Measurements from ENCODE around the gene SSBP4.

Gene SSBP4

DNA sequence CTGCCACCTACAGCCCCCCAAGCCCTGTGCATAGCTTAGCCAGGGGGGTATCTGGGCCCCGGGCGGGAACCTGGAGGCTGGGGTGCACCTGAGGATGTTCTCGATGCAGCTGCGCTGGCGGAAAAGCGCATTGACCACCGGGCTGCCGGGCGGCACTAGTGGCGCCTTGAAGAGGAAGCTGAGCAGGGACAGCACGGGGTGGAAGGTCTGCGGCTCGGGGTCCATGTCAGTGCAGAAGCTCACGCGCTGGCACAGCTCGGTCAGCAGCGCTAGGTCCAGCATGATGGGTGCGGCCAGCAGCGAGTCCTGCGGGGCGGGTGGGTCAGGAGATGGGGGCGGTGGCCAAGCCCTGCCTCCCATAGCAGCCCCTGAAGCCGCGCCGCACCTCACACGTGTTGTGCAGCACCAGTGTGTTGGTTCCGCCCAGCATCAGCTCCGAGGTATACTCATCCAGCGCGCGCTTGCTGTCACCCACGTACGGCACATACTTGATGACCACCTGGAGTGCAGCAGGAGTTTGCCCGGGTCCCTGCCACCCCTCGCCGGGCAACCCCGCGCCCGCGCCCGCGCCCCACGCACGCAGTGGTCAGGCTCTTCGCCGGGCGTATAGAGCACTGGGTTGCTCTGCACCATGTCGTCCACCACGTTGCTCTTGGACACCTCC, 16.1 kb downstream of the SSBP4 start:
- TF ChIP-seq, protein P1, sequence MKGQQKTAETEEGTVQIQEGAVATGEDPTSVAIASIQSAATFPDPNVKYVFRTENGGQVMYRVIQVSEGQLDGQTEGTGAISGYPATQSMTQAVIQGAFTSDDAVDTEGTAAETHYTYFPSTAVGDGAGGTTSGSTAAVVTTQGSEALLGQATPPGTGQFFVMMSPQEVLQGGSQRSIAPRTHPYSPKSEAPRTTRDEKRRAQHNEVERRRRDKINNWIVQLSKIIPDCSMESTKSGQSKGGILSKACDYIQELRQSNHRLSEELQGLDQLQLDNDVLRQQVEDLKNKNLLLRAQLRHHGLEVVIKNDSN (IDR thresholded peaks at IDR 0.05): no peak
- TF ChIP-seq YY1 (IDR thresholded peaks at IDR 0.05; ENCODE audit: low read depth) (no peak), EGR1 (IDR thresholded peaks at IDR 0.05) (no peak), CEBPB (IDR thresholded peaks at IDR 0.05) (no peak), TEAD4 (IDR thresholded peaks at IDR 0.05) (no peak), CREB1 (IDR thresholded peaks at IDR 0.05; ENCODE audit: low read depth) (no peak)

DNA sequence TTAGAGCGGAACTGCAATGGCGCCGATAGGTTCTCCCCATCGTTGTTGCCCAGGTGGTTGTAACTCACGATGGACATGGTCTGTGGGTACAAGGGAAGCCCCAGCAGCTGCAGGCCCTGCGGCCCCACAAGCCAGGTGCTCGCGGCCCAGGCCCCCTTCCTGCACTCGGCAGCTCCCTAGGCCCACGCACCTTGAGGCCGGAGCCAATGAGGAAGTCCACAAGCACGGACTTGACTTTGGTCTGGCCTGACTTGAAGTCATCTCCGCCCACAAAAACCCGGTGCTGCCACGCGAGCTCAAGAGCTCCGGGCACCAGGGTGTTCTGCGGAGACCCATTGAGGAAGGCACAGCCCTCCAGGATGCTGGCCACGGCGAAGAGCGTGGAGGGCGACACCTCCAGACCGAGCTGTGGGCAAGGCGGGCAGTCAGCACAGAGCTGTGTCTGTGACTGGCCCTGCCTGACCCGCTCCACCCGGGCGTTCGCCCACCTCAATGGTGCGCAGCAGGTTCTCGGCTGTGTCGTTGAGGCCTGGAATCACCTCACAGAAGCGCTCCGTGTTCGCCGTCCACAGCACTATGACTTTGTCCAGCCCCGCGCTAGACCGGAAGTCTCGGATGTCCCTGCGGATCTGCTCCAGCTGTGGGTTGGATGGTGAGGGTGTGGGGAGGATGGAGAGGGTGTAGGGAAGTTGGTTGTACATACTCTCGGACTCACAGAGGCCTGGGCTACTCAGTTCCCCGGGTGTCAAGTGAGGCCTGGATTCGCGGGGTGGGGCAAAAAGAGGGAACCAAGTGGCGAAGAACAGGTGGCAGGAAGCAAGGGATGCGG, 16.9 kb downstream of the SSBP4 start:
- TF ChIP-seq, protein P2, sequence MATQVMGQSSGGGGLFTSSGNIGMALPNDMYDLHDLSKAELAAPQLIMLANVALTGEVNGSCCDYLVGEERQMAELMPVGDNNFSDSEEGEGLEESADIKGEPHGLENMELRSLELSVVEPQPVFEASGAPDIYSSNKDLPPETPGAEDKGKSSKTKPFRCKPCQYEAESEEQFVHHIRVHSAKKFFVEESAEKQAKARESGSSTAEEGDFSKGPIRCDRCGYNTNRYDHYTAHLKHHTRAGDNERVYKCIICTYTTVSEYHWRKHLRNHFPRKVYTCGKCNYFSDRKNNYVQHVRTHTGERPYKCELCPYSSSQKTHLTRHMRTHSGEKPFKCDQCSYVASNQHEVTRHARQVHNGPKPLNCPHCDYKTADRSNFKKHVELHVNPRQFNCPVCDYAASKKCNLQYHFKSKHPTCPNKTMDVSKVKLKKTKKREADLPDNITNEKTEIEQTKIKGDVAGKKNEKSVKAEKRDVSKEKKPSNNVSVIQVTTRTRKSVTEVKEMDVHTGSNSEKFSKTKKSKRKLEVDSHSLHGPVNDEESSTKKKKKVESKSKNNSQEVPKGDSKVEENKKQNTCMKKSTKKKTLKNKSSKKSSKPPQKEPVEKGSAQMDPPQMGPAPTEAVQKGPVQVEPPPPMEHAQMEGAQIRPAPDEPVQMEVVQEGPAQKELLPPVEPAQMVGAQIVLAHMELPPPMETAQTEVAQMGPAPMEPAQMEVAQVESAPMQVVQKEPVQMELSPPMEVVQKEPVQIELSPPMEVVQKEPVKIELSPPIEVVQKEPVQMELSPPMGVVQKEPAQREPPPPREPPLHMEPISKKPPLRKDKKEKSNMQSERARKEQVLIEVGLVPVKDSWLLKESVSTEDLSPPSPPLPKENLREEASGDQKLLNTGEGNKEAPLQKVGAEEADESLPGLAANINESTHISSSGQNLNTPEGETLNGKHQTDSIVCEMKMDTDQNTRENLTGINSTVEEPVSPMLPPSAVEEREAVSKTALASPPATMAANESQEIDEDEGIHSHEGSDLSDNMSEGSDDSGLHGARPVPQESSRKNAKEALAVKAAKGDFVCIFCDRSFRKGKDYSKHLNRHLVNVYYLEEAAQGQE (IDR thresholded peaks at IDR 0.05; ENCODE audit: low read depth): no peak
- no peak for TF ChIP-seq TCF12 (IDR thresholded peaks at IDR 0.05; ENCODE audit: low read depth)
- TF ChIP-seq FOXM1 (IDR thresholded peaks at IDR 0.05; ENCODE audit: borderline replicate concordance, low read depth): no peak
- TF ChIP-seq, protein P3, sequence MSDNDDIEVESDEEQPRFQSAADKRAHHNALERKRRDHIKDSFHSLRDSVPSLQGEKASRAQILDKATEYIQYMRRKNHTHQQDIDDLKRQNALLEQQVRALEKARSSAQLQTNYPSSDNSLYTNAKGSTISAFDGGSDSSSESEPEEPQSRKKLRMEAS (IDR thresholded peaks at IDR 0.05): no peak
- TF ChIP-seq RAD21 (IDR thresholded peaks at IDR 0.05; ENCODE audit: low read depth): no peak
- no peak for TF ChIP-seq EGR1 (IDR thresholded peaks at IDR 0.05)
- TF ChIP-seq CREB1 (IDR thresholded peaks at IDR 0.05; ENCODE audit: low read depth): no peak
- no peak for TF ChIP-seq EP300 (IDR thresholded peaks at IDR 0.05; ENCODE audit: borderline replicate concordance)
- TF ChIP-seq, protein P1 (IDR thresholded peaks at IDR 0.05): no peak
- TF ChIP-seq TEAD4 (IDR thresholded peaks at IDR 0.05): no peak

DNA sequence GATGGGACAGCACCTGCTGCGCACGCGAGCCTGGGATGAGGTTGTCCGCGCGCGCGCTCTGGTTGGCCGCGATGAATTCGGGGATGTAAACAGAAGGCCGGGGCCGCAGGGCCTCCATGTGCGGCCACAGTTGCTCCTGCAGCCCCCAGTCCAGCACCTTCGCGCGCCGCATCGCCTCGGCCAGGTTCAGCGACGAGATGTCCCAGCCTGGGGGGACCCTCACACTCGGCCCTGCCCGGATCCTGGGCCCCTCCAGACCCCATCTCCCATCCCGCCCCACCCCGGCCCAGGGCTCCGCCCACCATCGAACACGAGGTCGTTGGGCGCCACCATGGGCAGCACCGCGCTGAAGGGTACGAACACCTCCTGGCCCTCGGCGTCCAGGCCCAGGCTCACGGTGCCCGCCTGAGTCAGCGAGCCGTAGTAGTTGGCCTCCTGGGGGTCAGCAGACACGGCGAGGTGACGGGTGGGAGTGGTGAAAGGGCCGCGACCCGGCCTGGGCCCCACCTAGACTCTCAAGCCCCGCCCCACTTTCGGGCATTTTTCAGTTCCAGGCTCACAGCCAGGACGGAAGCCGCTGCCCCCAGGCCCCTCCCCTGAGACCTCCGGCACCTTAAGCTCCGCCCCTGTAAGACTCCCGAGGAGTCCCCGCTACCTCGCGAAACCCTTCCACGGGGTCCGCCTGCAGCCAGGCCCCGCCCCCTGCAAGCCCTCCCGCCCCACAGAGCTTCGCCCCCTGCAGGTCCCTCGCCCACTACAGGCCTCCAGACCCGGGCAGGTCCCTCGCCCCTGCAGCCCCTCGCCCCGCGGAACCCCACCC, 17.7 kb downstream of the SSBP4 start:
- TF ChIP-seq, protein P2 (IDR thresholded peaks at IDR 0.05; ENCODE audit: low read depth): no peak
- peak; percentile 34; the same call in 1 of the 2 replicates for TF ChIP-seq NFIC (IDR thresholded peaks at IDR 0.05)
- TF ChIP-seq, protein P3 (IDR thresholded peaks at IDR 0.05): 0 out of 2 replicates have a peak, but pooled peaks have one; percentile 33
- no peak for TF ChIP-seq EP300 (IDR thresholded peaks at IDR 0.05; ENCODE audit: borderline replicate concordance)
- TF ChIP-seq RAD21 (IDR thresholded peaks at IDR 0.05; ENCODE audit: low read depth): no peak

DNA sequence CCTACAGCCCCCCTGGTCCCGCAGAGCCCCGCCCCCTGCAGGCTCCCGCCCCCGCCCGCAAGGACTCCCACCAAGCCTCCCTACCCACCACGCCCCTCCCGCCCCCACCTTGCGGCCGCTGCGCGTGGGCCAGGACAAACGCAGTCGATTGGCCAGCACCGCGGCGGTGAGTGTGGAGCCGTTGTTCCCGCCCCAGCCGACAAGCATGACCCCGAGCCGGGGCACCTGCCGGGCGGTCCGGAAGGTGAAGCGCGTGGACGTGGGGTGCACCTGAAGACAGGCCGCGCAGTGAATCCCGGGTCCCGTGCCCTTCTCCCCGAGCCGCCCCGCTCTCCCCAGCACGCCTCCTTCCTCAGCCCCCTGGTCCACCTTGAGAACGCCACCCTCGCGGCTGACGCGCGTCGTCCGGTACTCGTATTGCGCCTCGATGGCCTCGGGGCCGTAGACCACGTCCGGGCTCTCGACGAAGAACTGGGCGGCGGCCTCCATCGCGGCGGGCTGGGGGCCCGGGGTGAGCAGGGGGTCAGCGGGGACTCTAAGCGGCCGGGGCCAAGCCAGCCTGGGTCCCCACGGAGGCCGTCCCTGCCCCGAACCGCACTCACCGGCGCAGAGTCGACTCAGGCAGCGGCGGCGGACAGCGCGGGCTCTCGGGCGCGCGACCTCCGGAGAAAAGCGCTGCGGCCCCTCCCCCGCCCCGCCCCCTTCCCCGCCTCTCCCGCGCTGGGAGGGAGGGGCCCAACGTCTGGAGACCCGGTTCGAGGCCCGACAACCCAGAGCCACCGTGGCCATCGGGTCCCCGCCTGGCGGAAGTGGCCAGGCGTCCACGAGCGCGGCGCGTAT, 18.5 kb downstream of the SSBP4 start, which contains the start of gene ISYNA1:
ISYNA1 (minus strand) TSS at position 643 of the 840 bp plus-strand sequence; CDS start at position 489, 154 bp downstream.
- peak; percentile 22; the same call in 1 of the 2 replicates for TF ChIP-seq TCF12 (IDR thresholded peaks at IDR 0.05; ENCODE audit: low read depth)
- no peak for TF ChIP-seq RAD21 (IDR thresholded peaks at IDR 0.05; ENCODE audit: low read depth)
- TF ChIP-seq EGR1 (IDR thresholded peaks at IDR 0.05): peak; percentile 90
- peak; percentile 56 for TF ChIP-seq TAF1 (IDR thresholded peaks at IDR 0.05; ENCODE audit: low read depth)
- TF ChIP-seq, protein P3 (IDR thresholded peaks at IDR 0.05): peak; percentile 92
- TF ChIP-seq EP300 (IDR thresholded peaks at IDR 0.05; ENCODE audit: borderline replicate concordance): 0 out of 2 replicates have a peak, but pooled peaks have one; percentile 29

All from Ishikawa (cell line).